HUDEP-2 (cell line): Measurements from ENCODE around the gene GPHB5.
"Not testable (repeated sequence)": the region's sequence is repeated elsewhere in the genome, so short reads cannot be mapped to it uniquely, and the experiment has no call there.

Source experiments
- DNase-seq, 76 experiments: peaks; one replicate each; lab custom pipeline; 2025; ENCODE audit not compliant: unreplicated experiment in 76 of 76; lab: John Stamatoyannopoulos, UW

GPHB5 gene

DNA sequence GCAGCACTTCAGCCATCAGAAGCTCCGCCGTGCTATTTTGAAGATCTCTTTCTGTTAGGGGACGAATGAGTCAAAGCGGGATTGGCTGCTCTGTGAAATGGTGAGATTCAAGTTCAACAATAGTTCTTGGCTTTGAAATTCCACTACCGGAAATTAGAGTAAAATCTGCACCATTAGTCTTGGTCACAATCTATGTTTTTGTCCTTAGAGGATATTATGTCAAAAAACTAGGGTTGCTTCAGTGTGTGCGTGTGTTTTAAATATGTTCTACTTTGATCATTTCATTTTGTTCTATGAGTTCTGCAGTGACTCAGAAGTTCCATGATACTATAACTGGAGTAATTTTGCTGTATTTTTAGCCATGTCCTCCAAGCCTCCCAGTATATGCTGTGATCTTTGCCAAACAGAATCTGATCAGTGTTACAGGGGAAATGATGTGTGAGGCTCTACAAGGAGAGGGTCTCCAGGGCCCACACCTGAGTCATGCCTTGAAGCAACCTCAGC is 22.6 kb downstream of the GPHB5 start:
- no peak for DNase-seq

- DNase-seq, result no peak
Observed at GRCh38 chr14:63295231-63295685, 23.5 kb downstream of the GPHB5 start.

DNA sequence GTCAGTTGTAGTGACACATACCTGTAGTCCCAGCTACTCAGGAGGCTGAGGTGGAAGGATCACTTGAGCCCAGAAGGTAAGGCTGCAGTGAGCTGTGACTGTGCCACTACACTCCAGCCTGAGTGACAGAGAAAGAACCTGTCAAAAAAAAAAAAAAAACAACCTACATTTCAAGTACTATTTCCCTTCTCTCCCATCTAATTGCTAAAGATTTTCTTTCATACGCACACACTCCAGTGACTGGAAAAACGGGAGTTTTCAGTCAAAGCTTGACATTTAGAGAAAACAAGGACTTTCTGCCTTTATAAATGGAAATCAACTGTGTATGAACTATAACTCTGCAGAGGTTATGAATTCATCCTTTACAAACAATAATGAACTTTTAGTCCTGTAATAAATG is 25.9 kb downstream of the GPHB5 start:
- no peak for DNase-seq

- no peak for DNase-seq
Observed at GRCh38 chr14:63290741-63291430, 27.8 kb downstream of the GPHB5 start.

DNA sequence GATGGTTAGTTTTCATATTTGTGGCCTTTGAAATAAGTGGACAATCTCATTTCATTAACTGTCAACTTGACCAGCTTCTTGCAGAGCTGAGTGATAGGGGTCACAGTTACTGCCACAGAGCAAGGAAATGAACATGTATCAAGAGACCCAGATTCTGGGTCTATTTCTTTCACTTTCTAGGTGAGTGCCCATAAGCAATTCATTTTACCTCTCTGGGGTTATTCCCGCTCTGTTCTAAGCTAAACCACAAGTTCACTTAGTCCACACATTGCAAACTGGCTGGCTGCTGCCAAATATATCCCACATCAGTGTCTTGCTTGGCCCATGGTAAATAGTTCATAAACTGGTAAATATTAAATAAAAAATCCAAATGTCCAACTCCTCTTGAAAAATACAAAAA is 29.9 kb downstream of the GPHB5 start:
- DNase-seq, result no peak

DNA sequence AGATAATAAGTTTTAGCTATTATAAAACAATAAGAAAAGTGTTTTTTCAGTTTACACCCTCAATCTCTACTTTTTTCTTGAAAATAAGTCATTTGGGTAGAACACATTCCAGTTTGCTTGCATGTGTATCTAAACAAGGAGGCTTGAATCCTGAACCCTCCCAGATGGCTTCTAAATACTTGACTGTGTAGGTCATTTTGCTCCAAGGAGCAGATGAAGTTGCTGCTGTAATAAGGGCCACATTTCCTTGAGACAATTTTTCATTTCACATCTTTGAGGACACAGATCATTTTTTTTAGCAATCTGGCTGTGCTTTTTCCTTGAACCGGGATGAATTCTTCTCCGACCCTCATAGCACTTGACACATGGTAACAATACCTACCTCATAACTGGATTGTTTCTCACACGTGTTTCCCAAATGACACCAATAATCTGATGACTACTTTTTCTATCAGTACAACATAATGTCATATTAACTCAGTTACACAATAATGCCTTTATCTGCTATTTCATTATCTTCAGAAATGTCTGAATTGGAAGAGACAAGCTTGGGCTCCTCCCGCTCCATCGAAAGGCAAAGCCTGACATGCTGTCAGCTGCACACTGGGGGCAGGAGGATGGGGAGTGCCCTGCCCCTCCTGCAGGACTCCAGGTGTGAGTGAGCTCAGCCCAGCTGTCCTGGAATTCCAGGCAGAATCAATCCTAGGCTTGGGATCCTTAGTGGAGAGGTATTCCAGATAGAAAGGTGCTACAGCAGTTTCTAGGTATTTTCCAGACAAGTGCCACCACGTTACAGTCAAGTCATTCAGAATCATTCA is 30.9 kb downstream of the GPHB5 start:
- no peak for DNase-seq

DNA sequence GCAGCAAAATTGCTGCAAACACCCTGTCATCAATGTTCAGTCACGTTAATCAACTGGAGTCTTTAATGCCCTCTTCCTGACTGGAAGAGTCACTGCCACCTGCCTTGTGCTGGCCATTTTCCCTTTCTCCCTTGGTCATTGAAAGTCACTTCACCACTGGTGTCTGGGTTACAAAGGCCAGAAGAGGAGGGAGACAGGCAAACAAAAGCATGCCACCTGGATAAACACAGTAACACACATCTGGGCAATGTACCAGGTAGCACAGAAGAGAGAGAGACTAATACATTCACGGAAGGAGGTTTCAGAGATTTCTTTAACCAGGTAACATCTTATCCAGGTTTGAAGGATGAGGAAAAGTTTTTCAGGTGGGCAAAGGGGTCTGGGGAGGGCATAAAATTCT is 32.7 kb downstream of the GPHB5 start:
- no peak for DNase-seq

DNA sequence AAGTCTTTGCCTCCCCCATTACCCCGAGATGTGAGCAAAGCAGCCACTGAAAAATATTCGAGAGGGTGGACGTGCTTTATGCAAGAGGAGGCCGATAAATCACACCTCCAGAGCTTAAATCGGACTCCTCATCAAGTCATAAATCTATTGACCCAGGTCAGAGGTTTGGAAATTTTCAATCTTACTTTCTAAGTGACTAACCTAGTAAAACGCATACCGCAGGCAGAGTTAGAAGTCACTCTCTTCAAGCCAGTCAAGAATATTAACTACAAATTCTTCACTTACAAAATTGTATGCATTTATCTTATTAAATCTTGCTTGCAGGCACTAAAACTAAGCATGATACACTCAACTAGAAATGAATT is 34.9 kb downstream of the GPHB5 start:
- DNase-seq, result no peak

- no peak for DNase-seq
Observed at GRCh38 chr14:63282997-63283883, 35.5 kb downstream of the GPHB5 start.

DNA sequence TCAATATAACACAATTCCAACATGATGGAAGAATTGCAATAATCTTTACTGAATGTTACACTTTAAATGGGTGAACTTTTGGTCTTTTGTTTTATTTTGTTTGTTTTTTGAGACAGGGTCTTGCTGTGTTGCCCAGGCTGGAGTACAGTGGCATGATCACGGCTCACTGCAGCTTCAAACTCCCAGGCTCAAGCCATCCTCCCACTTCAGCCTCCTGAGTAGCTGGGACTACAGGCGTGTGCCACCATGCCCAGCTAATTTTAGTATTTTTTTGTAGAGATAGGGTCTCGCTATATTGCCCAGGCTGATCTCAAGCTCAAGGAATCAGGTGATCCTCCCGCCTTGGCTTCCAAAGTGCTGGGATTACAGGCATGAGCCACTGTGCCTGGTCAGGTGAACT is 38.8 kb downstream of the GPHB5 start:
- DNase-seq, result not testable (repeated sequence)

DNA sequence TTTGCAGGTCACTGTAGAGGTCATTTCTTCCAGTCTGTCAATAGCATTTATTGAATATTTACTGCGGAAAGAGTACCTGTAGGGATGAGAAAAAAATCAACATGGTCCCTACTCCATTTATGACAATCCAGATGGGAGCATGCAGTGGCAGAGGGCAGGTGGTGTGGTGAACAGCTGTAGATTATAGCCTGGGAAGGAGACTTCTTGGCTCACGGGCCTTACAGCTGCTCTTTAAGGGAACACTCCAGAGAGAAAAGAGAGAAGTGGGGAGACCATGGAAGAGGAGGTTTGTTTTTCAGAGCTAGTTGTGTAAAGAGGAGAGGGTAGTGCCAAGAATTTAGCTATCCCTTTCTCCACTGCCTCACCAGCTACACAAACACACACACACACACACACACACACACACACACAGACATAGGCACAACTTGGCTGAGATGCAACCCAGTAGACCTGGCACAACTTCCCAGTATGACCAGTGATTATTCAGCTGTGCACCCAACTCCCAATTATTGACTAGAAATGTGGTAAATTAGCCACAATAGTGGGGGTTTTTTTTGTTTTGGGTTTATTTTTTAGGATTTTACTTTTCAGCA is 41.0 kb downstream of the GPHB5 start:
- no peak for DNase-seq

DNA sequence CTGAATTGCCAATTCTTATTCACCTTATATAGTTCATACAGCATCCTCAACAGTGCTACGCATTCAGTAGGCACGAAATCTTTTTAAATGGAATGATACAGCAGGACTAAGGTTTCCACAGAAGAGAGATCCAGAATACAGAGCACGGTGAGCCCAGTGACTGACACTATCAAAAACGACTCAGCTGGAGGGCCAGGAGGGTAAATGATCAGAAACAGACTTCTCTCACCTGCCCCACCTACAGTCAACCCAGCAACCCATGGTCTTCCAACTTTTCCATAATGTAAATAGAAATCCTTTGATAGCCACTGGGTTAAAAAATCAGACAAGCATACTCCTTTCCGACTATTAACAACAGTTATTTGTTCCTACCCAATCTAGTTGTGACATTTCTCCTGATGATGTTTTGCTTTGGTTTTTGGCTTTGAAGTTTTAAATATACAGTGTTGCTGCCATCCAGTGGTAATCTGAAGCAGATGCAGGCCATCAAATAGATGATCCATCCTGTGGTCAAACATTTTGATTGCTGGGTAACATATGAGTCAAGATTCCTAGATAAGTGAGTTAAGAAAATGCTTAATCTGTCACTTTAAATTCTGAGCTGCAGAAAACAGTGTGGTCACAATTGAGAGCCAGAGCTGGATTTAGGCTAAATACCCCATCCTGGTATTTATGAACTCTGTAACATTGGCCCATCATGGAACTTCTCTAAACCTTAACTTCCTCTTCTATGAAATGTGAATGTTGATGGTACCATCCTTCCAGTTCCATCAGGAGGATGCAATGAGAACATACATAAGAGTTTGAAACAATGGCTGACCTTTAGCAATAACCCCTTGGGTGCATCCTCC is 42.0 kb downstream of the GPHB5 start:
- peak in 17 of 76 experiments; percentile 2 to 45 (median 9) for DNase-seq

DNA sequence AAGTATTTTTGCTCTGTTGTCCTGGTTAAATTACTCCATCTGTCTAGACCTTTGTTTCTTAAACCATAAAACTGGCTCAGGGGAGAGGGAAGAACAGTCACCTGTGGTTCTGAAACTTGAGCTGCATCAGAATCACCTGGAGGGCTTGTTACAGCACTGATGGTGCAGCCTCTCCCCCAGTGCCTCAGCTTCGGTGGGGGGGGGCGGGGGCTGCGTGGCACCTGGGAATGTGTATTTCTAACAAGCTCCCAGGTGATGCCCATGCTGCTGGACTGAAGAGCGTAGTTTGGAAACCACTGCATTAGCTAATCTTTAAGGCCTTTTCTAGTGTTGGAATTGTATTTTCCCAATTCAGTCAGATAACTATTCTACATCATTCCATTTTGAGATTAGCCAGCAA is 42.7 kb downstream of the GPHB5 start:
- no peak for DNase-seq

DNA sequence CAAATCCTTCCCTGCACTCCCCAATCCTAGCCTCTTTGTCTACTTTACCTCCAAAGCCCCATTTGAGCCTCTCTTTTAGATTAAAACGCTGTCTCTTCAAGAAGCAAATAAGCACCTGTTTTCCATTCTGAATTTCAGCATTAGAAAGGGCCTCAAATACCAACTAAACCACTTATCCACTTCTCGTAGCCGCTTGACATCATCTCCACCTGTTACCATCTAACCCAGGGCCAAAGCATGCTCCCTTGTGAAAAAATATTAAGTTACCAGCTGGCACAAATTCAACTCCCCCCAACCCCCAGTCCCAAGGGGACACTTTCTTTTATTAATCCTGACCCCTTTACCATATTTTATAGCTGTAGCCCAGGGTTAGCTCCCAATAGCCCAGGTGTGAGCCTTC is 43.1 kb downstream of the GPHB5 start:
- no peak for DNase-seq

- no peak for DNase-seq
Observed at GRCh38 chr14:63273717-63274655, 44.7 kb downstream of the GPHB5 start.

GRCh38 chr14:63273129-63273528 is 45.6 kb downstream of the GPHB5 start:
- DNase-seq, result no peak

DNA sequence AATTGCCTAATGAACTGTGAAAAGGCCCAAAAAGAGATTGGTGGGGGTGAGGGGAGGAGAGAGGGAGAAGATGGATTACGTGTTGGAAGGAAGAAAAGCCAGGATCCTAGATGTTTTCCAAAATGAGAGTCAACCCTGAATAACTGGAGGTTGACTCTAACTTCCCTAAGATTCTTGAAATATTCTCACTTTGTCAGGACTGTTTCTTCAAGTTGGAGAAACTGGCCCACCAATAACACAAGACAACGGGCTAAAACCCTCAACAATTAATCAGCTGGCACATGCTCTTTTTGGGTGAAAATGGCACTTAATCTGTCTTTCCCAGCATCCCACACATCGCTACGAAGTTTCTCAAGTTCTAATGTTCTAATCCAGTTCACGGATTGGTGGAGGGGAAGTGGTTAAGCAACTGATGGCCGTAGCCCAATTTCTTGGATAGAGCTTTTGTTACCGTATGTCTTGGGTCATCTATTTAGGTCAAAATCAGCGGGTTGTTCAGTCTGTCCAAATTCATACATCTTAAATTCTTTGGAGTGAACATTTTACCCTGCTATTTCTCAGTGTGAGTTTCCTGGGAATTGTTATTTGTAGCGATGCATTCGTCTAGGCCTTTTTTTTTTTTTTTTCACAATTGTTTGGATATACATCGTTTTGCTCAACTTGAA is 49.0 kb downstream of the GPHB5 start:
- DNase-seq, result no peak

GRCh38 chr14:63268771-63269170 is 50.0 kb downstream of the GPHB5 start:
- no peak for DNase-seq
